Hematopoietic multipotent progenitor cell (in vitro differentiated cells): Measurements from ENCODE around the gene RBFA. TPM values are rescaled to one million over a fixed set of nuclear protein-coding genes. Genes with fewer than 3 reads are reported as not detected.
"Not testable (repeated sequence)": the region's sequence is repeated elsewhere in the genome, so short reads cannot be mapped to it uniquely, and the experiment has no call there.

Experiments used
- DNase-seq, 3 donors: peaks; one replicate each; pipeline ENCODE4 v3.0.0-alpha.2; 2011 to 2015; ENCODE audit warnings: low read depth in 2 of 3, low spot score in 2 of 3
- total RNA-seq: library from RNA; depleted of rRNA; stranded (reverse); fragments of >200 nt; gene quantifications from one replicate; pipeline ENCODE4 v1.2.3, GENCODE V29; 2012

Gene RBFA
- 26.1 TPM for total RNA-seq

GRCh38 chr18:80034068-80034851, at the start of gene RBFA:
Gene RBFA, plus strand, starts transcription at chr18:80034434. Its CDS starts 62 bp downstream, at chr18:80034496.
- peak; percentile 98 to 100 (median 99) for DNase-seq

DNA sequence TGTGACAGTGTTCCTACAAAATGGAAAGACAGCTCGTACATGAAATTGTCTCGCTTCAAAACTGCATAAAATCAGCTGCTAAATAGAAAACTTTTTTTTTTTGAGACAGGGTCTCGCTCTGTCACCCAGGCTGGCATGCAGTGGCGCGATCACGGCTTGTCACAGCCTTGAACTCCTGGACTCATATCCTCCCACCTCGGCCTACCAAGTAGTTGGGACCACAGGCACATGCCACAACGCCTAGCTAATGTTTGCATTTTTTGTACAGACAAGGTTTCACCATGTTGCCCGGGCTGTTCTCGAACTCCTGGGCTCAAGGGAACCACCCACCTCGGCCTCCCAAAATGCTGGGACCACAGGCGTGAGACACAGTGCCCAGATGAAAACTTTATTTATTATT, 49.1 kb upstream of the RBFA start:
- DNase-seq = no peak

DNA sequence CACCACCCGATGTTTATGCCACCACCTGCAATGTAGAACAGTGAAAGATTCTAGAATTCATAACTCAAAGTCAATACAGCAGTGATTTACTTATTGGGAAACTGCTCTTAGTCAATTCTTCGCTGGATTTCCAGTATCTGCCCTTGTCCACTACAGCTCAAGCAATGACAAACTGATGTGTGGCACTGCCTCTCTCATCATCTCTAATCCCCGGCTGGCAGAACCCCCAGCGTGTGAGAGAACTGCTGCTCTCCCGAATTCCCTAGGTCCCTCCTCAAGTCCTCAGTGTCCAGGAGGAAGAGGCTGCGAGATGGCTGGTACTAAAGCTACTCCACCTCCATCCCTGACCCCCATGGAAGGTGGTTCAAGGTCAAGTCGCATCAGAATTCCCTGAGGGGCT, 47.5 kb upstream of the RBFA start:
- DNase-seq = no peak

GRCh38 chr18:79987566-79987965, 46.7 kb upstream of the RBFA start:
- no peak for DNase-seq

GRCh38 chr18:79988071-79988450, 46.2 kb upstream of the RBFA start:
- peak; percentile 32 to 77 (median 73) for DNase-seq

- peak; percentile 77 to 86 (median 83) for DNase-seq
Observed at GRCh38 chr18:79988451-79989194, 45.6 kb upstream of the RBFA start, which contains the start of gene TXNL4A. Gene TXNL4A, minus strand, starts transcription at chr18:79988563. Its CDS starts 171 bp downstream, at chr18:79988392.

GRCh38 chr18:79989195-79989497, 45.1 kb upstream of the RBFA start:
- no peak for DNase-seq

GRCh38 chr18:79991494-79991893, 42.7 kb upstream of the RBFA start:
- no peak for DNase-seq

DNA sequence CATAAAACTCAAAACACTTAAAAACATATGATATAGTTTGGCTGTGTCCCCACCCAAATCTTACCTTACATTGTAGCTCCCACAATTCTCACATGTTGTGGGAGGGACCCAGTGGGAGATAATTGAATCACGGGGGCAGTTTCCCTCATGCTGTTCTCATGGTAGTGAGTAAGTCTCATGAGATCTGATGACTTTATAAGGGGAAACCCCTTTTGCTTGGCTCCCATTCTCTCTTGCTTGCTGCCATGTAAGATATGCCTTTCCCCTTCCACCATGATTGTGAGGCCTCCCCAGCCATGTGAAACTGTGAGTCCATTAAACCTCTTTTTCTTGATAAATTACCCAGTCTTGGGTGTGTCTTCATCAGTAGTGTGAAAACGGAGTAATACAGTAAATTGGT, 34.5 kb upstream of the RBFA start:
- not testable (repeated sequence) for DNase-seq

DNA sequence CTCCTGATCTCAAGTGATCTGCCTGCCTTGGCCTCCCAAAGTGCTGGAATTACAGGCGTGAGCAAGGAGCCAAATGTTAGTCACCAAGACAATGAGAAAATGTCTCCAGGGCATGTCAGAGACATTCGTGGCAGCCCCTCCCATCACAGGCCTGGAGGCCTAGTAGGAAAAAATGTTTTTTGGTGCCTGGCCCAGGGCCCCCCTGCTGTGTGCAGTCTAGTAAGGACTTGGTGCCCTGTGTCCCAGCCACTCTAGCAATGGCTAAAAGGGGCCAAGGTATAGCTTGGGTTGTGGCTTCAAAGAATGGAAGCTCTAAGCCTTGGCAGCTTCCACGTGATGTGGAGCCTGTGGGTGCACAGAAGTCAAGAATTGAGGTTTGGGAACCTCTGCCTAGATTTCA, 33.4 kb upstream of the RBFA start:
- no peak for DNase-seq

- no peak for DNase-seq
Observed at GRCh38 chr18:80002468-80002867, 31.8 kb upstream of the RBFA start.

DNA sequence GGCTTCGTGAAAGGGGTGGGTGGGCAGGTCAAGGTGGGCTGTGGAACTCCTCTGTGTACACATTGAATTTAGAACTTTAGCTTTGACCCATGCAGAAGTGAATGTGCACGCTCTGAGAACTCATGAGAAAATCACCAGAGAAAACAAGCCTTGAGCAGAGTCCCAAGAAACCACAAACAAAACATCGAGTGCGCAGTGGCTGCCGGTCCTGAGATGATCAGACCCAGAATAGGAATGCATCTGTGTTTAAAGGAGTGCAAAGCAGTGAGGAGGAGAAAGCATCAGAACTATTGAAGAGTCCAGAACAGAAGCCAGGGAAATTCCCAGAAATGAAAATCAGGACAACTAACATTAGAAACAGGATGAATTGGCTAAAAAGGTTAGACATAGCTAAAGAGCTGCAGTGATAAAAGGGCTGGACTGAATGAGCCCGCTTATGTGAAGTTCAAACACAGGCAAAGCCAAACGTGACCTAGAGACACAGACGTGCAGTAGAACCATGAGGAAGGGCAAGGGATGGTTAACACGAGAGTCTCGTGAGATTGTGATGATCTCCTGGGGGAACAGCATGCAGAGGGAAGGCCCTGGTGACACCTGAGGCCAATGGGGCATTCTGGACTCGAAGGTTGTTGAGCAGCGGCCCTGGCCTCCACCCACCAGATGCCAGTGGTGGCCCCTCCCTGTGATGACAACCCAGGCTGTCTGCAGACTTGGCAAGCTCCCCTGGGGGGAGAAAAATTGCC, 29.5 kb upstream of the RBFA start:
- DNase-seq = no peak

GRCh38 chr18:80006724-80007123, 27.5 kb upstream of the RBFA start:
- DNase-seq = no peak

DNA sequence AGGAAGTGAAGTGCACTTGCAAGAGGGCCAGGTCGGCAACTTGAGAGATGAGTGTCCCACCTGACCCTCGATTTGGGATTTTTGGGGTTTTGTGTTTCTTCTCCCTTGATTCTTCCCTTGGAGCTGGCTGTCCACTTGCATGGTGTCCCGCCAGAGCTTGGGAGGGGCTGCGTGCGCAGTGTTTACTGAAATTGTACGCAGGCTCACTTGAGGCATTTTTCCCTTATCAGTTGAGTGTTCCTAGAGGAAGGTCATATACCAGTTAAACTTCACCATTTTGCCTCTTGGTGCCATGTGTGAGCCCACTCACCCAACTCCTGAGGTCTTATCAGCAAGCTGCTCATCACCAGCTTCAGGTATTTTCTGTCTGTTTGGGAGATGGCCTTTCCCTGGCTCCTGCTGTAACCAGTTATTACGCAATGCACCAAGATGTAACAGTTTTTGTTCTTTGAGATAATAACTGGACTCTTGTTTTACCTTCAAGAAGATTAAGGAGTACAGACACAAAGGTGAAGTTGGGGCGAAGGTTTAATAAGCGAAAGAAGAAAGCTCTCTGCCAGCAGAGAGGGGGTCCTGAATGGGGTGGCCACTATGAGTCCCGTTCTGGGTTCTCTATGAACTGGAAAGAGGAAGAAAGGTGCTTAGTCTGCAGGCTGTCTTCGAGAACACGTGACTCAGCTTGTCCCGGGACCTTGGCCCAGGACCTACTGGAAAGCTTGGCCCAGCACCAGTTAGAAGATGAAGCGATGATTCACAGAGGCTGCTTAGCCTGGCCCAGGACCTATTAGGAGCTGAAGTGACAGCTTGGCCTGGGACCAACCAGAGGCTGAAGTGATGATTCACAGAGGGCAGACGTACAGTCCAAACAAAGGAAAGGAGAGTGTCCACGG, 24.3 kb upstream of the RBFA start:
- no peak for DNase-seq

DNA sequence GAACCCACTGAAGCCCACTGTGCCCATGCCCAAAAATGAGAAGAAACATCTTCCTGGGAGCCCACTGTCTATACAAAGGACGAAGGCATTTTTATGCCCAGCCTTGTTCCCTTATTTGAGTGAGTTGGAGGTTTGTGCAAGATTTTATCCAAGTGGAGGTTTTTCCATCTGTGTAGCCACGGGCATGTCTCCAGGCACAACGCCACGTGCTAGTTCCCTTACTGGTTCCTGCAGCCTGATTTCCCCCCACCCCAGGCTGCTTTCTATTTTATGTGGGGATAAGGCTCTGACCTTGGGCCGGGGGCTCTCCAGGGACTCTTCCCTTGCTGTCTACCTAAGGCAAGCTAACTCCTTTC, 23.7 kb upstream of the RBFA start:
- DNase-seq = no peak

- not testable (repeated sequence) for DNase-seq
Observed at GRCh38 chr18:80011496-80012137, 22.6 kb upstream of the RBFA start.

- DNase-seq = no peak
Observed at GRCh38 chr18:80012714-80013113, 21.5 kb upstream of the RBFA start.

- DNase-seq = peak in 2 of 3 donors; percentile 29 to 57
Observed at GRCh38 chr18:80022613-80023012, 11.6 kb upstream of the RBFA start.

DNA sequence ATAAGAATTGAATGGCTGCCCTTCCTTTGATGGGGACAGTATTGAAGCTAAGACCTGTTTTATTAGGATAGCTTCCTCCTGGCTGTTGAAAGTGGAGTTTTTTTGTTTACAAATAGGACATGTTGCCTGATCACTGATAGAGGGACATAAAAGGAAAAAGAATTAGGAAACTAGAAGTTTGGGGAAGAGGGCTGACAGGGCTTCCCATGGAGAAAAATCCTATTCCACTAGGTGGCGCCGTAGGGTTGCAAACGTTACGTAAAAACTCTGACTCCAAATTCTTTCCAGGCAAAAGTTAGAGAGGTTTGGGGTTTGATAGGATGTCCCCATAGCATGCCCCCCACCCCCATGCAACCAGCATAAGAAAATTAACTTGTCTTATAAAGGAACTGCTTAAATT, 11.1 kb upstream of the RBFA start:
- peak in 2 of 3 donors; percentile 16 to 18 for DNase-seq

GRCh38 chr18:80026363-80026762, 7.9 kb upstream of the RBFA start:
- DNase-seq = no peak
